SK-N-SH (cell line): ENCODE results near the gene GDPD5.

Experiments used
- EP300 ChIP-seq, 2 experiments: IDR thresholded peaks; 2 replicates each; pipeline versions ENCODE4 v1.4.0 to v1.6.1; 2012; ENCODE audit warnings: borderline replicate concordance in 1 of 2, low read depth in 1 of 2, low read length in 1 of 2
- FOSL2 ChIP-seq: IDR thresholded peaks from 2 replicates; pipeline ENCODE4 v1.4.0; 2012; ENCODE audit warnings: low read depth, mild to moderate bottlenecking, moderate library complexity, borderline replicate concordance
- GABPA ChIP-seq: IDR thresholded peaks from 2 replicates; pipeline ENCODE4 v1.4.0; 2012; ENCODE audit warnings: low read depth, mild to moderate bottlenecking
- NFIC ChIP-seq: IDR thresholded peaks from 2 replicates; pipeline ENCODE4 v1.4.0; 2012; ENCODE audit warnings: borderline replicate concordance
- POLR2AphosphoS5 ChIP-seq: IDR thresholded peaks from 2 replicates; pipeline ENCODE4 v1.6.1; 2012; ENCODE audit warnings: low read depth, low read length
- SIN3A ChIP-seq: IDR thresholded peaks from 2 replicates; pipeline ENCODE4 v1.6.1; 2012; ENCODE audit warnings: low read depth, mild to moderate bottlenecking, low read length, moderate library complexity, borderline replicate concordance
- TF ChIP-seq, protein P1 (sequence below): fragments of 200-600 bp; sonication (generic); IDR thresholded peaks from 2 replicates; pipeline ENCODE4 v1.6.1; 2017; ENCODE audit warnings: antibody characterized with exemption, mild to moderate bottlenecking, moderate library complexity
- TF ChIP-seq, protein P2 (sequence below): IDR thresholded peaks from 2 replicates; pipeline ENCODE4 v1.4.0; 2012; ENCODE audit warnings: low read depth, borderline replicate concordance
- TF ChIP-seq, protein P3 (sequence below): fragments of 150-350 bp; IDR thresholded peaks from 2 replicates; pipeline ENCODE4 v1.6.1; 2017; ENCODE audit warnings: antibody characterized with exemption, low read length, low read depth, borderline replicate concordance

DNA sequence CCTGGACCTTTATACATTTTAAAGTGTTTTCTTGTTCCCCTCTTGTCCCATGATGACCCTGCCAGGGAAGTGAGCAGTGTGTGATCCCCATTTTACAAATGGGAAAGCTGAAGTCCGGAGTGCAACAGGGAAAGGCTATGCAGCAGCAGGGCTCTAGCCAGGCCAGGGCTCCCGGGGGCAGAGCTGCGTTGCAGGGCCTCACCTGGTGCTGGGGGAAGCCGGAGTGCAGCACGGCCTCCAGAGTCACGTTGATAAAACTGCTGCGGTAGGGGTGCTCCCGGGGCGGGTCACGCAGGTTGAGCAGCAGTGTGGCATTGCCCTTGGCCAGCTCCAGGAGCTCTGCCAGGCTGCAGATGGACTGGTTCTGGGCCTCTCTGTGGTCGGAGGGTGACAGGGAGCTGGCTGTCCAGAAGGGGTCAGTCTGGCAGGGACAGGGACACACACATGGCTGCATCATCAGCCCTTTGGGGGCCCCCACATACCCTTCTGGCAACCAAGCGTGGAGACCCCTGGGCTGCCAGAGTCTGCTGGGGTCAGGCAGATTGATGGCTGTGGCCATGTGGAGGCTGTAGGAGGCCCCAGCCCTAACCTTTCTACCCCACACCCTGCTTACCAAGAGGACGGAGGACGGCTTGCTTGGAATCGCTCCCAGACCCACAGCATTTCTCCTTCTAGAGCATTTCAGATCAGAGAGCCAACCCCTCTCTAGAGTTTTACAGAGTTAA is 83.4 kb downstream of the GDPD5 start:
- TF ChIP-seq, protein P1, sequence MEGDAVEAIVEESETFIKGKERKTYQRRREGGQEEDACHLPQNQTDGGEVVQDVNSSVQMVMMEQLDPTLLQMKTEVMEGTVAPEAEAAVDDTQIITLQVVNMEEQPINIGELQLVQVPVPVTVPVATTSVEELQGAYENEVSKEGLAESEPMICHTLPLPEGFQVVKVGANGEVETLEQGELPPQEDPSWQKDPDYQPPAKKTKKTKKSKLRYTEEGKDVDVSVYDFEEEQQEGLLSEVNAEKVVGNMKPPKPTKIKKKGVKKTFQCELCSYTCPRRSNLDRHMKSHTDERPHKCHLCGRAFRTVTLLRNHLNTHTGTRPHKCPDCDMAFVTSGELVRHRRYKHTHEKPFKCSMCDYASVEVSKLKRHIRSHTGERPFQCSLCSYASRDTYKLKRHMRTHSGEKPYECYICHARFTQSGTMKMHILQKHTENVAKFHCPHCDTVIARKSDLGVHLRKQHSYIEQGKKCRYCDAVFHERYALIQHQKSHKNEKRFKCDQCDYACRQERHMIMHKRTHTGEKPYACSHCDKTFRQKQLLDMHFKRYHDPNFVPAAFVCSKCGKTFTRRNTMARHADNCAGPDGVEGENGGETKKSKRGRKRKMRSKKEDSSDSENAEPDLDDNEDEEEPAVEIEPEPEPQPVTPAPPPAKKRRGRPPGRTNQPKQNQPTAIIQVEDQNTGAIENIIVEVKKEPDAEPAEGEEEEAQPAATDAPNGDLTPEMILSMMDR, result no peak
- TF ChIP-seq SIN3A (no peak), POLR2AphosphoS5 (no peak), NFIC (no peak), FOSL2 (no peak), EP300 (IDR thresholded peaks at IDR 0.05; ENCODE audit: borderline replicate concordance in 1 of 2, low read depth in 1 of 2, low read length in 1 of 2) (no peak), GABPA (no peak)
- TF ChIP-seq, protein P2, sequence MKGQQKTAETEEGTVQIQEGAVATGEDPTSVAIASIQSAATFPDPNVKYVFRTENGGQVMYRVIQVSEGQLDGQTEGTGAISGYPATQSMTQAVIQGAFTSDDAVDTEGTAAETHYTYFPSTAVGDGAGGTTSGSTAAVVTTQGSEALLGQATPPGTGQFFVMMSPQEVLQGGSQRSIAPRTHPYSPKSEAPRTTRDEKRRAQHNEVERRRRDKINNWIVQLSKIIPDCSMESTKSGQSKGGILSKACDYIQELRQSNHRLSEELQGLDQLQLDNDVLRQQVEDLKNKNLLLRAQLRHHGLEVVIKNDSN, result no peak
- TF ChIP-seq, protein P3, sequence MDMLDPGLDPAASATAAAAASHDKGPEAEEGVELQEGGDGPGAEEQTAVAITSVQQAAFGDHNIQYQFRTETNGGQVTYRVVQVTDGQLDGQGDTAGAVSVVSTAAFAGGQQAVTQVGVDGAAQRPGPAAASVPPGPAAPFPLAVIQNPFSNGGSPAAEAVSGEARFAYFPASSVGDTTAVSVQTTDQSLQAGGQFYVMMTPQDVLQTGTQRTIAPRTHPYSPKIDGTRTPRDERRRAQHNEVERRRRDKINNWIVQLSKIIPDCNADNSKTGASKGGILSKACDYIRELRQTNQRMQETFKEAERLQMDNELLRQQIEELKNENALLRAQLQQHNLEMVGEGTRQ, result no peak
